Panc1 (cell line): ENCODE results near the gene GDI1. TPM values are rescaled to one million over a fixed set of nuclear protein-coding genes. Genes with fewer than 3 reads are reported as not detected.

Experiments
- ATAC-seq: fragments of 200-7000 bp; cut with Tn5 transposase; 2 replicates; pipeline ENCODE4 v1.9.1; 2020; ENCODE audit warnings: mild to moderate bottlenecking, moderate library complexity
- BruUV-seq: library from RNA; stranded (reverse); fragments of 400-500 nt; replicated peaks from 2 replicates; lab custom pipeline; 2021; lab: Mats Ljungman, UMichigan
- CTCF ChIA-PET: fragments of 300-600 bp; sonication (Branson Sonifier 250); formaldehyde crosslinking; loops from one replicate; lab custom pipeline; 2022; ENCODE audit warnings: antibody characterized with exemption; lab: Charles Lee
- POLR2A ChIA-PET: fragments of 300-600 bp; sonication (Branson Sonifier 250); formaldehyde crosslinking; loops from one replicate; lab custom pipeline; 2022; ENCODE audit warnings: antibody characterized with exemption; lab: Charles Lee
- DNase-seq: peaks from one replicate; pipeline ENCODE4 v3.0.0-alpha.2; 2010; ENCODE audit warnings: low read depth, low spot score
- H3K27ac ChIP-seq: 2 replicates; pipeline ENCODE4 v1.5.1; 2011; ENCODE audit warnings: mild to moderate bottlenecking, low read length, inconsistent platforms
- H3K27me3 ChIP-seq: fragments of 200-500 bp; sonication (Bioruptor generic); 2 replicates; pipeline ENCODE4 v1.6.0; 2014; ENCODE audit warnings: low read length, inconsistent platforms; ENCODE audit not compliant: control insufficient read depth, insufficient read depth
- H3K36me3 ChIP-seq: fragments of 200-500 bp; sonication (Bioruptor generic); 2 replicates; pipeline ENCODE4 v1.5.1; 2014; ENCODE audit warnings: inconsistent platforms, mild to moderate bottlenecking, low read length, moderate library complexity; ENCODE audit not compliant: control insufficient read depth, insufficient read depth
- H3K4me1 ChIP-seq: 2 replicates; pipeline ENCODE4 v1.5.1; 2011; ENCODE audit warnings: inconsistent platforms, mild to moderate bottlenecking, low read length, moderate library complexity; ENCODE audit not compliant: control insufficient read depth, insufficient read depth
- H3K4me3 ChIP-seq, 2 experiments: 2 replicates each; pipeline ENCODE4 v1.5.1; 2011 to 2012; ENCODE audit warnings: low read depth in 2 of 2, low read length in 2 of 2, mild to moderate bottlenecking in 2 of 2, inconsistent platforms in 1 of 2, moderate library complexity in 1 of 2
- H3K9me3 ChIP-seq: fragments of 200-500 bp; sonication (Bioruptor generic); 2 replicates; pipeline ENCODE4 v1.5.1; 2014; ENCODE audit warnings: low read depth, mild to moderate bottlenecking, inconsistent platforms, low read length, moderate library complexity; ENCODE audit not compliant: control insufficient read depth, insufficient read depth
- POLR2AphosphoS5 ChIP-seq: IDR thresholded peaks from 2 replicates; pipeline ENCODE4 v1.6.1; 2012; ENCODE audit warnings: mild to moderate bottlenecking, low read depth, low read length, moderate library complexity
- SIN3A ChIP-seq: IDR thresholded peaks from 2 replicates; pipeline ENCODE4 v1.6.1; 2012; ENCODE audit warnings: low read depth, mild to moderate bottlenecking, low read length, moderate library complexity, borderline replicate concordance; ENCODE audit not compliant: insufficient read depth
- TCF7L2 ChIP-seq: IDR thresholded peaks from 2 replicates; pipeline ENCODE4 v1.6.1; 2011; ENCODE audit warnings: mild to moderate bottlenecking, low read depth, low read length, inconsistent platforms
- in situ Hi-C: cut with HindIII; loops from 2 replicates; pipeline ENCODE4 v1.10.0; 2016; ENCODE audit warnings: low sequenced_read_pairs, low pct_unique_long_range_greater_than_20kb
- intact Hi-C: fragments of 100-400 bp; cut with micrococcal nuclease; formaldehyde crosslinking; loops from one replicate; pipeline ENCODE4 v1.10.0; 2022; ENCODE audit not compliant: unreplicated experiment
- total RNA-seq: library from RNA; stranded (reverse); gene quantifications from one replicate; pipeline ENCODE4 v1.2.1, GENCODE V29; 2021; ENCODE audit not compliant: unreplicated experiment
- TF ChIP-seq, protein P1 (sequence below): fragments of 450-650 bp; IDR thresholded peaks from 2 replicates; pipeline ENCODE4 v1.5.1; 2017; ENCODE audit warnings: mild to moderate bottlenecking
- TF ChIP-seq, protein P2 (sequence below), 2 experiments: IDR thresholded peaks; 2 replicates each; pipeline ENCODE4 v1.6.1; 2011 to 2012; ENCODE audit warnings: low read depth in 2 of 2, control low read depth in 1 of 2, low read length in 1 of 2, mild to moderate bottlenecking in 1 of 2, moderate library complexity in 1 of 2; ENCODE audit not compliant: insufficient read depth in 1 of 2

Gene GDI1
- total RNA-seq, 1 experiment from 2014 or later: 317 TPM

DNA sequence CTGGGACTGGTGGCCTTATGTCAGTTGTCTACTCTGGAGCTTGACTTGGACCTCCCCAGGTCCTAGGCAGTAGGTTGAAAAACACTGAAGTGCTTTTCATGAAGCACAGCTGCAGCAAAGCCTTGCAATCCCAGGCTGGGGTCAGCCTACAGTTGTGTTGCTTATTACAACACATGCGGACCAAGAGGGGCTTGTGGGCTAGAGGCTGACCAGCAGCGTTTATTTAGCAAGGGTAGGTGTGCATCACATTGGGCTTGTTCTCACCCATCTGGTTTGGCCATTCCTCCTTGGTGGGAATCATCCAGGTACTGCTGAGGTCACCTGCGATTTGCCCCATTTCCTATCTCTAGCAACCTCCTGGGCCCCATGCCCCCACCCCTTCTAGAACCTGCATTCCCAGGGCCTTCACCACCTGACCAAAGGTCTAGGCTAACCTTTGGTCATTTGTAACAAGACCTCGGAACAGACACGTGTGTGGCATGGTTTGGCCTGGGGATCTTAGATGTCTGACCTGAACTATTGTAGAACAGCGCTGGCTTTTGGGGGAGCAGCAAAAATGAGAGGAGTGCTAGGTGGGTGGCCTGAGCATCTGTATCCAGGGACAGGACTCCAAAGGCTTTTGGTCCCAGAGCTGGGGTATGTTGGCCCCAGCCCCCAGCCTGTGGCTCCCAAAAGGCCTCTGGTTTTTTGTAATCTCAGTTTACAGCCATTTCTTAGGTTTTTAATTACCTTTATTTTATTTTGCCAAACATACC lies 35.7 kb upstream of the GDI1 start:
- no peaks in the 10 kb centered on the region for H3K9me3 ChIP-seq
- intact Hi-C loops (no loop called here), in situ Hi-C loops (no loop called here)
- ATAC-seq (peak; percentile 4), DNase-seq (no peak)
- H3K4me1 ChIP-seq: peaks cover 29% of the 10 kb centered on the region
- TF ChIP-seq, protein P1, sequence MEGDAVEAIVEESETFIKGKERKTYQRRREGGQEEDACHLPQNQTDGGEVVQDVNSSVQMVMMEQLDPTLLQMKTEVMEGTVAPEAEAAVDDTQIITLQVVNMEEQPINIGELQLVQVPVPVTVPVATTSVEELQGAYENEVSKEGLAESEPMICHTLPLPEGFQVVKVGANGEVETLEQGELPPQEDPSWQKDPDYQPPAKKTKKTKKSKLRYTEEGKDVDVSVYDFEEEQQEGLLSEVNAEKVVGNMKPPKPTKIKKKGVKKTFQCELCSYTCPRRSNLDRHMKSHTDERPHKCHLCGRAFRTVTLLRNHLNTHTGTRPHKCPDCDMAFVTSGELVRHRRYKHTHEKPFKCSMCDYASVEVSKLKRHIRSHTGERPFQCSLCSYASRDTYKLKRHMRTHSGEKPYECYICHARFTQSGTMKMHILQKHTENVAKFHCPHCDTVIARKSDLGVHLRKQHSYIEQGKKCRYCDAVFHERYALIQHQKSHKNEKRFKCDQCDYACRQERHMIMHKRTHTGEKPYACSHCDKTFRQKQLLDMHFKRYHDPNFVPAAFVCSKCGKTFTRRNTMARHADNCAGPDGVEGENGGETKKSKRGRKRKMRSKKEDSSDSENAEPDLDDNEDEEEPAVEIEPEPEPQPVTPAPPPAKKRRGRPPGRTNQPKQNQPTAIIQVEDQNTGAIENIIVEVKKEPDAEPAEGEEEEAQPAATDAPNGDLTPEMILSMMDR: no peak
- TF ChIP-seq SIN3A (peak; percentile 53; the same call in 1 of the 2 replicates), POLR2AphosphoS5 (peak; percentile 99)
- H3K27ac ChIP-seq: peak overlapping the region; percentile 64
- H3K27me3 ChIP-seq: no peaks in the 10 kb centered on the region
- ChIA-PET CTCF (no interaction called here), POLR2A (interaction anchor here (0.5 kb wide), 1 partner anchor 74 kb away, joined by 4 read pairs; no protein-coding TSS in a partner anchor)
- no TSS peak for BruUV-seq
- no peak overlapping the region for H3K4me3 ChIP-seq
- H3K36me3 ChIP-seq: peaks cover 10% of the 10 kb centered on the region

DNA sequence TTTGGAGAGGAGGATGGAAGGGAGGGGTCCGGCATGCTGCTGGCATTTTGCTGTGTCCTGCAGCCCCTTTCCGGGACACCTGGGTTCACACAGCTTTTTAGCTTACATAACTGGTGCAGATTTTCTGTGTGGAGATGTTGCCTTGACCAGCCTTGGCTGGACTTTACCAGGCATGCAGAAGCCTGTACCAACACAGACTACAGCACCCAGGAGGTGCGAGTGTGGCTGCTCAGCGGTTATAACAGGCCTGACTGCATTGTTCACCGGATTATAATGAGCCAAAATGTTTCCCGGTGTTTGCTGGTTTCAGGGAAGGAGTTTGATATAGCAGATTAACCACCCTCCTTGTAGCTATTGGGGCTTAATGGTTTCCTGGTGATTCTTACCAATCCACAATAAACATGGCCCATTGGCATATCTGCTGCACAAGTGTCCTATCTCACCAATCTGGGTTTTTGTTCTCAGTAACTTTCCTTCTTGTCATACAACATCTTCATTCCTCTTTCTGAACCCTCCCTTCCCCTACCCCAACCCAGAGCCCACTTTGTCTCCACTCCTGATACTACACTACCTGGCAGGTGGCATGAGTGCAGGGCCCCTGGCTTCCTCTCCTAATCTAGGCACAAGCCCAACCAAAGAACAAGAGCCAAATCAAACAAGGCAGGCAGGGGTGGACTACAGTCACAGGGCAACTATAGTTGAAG lies 34.9 kb upstream of the GDI1 start:
- Histone ChIP-seq H3K9me3 (no peaks in the 10 kb centered on the region), H3K4me3 (no peak overlapping the region), H3K36me3 (peaks cover 10% of the 10 kb centered on the region), H3K4me1 (peaks cover 29% of the 10 kb centered on the region), H3K27me3 (no peaks in the 10 kb centered on the region), H3K27ac (peak overlapping the region; percentile 64)
- intact Hi-C loops: no loop called here
- in situ Hi-C loops: no loop called here
- ATAC-seq: peak; percentile 13; the same call in 1 of the 2 replicates
- POLR2A ChIA-PET: interaction anchor here (0.5 kb wide), 1 partner anchor 73 kb away, joined by 4 read pairs; no protein-coding TSS in a partner anchor
- TF ChIP-seq SIN3A (0 out of 2 replicates have a peak, but pooled peaks have one; percentile 29), TCF7L2 (no peak)
- TF ChIP-seq, protein P1: no peak
- BruUV-seq: TSS peak; percentile 87
- no peak for DNase-seq
- CTCF ChIA-PET: interaction anchor here (0.7 kb wide), 1 partner anchor 585 kb away, joined by 3 read pairs; no protein-coding TSS in a partner anchor

DNA sequence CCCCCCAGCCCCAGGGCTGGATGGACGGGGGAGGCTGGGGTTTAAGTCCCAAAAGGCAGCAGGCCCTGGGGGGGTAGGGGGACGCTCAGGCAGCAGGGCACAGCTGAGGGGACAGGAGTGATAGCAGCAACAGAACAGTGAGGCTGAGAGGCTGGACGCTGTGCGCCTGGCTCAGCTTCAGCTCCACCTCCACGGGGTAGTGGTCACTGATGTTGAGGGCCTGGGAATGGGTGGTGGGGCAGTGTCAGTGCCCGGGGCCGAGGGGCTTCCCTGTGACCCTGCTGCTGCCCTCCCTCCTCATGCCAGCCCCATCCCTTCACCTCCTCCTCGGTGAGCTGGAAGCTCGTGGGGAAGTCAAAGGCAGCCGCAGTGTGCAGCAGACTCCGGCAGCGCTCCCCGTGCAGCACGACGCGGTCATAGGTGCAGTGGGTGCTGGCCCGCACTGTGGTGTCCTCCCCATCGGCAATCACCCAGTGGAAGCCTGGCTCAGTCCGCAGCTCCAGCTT lies 34.3 kb upstream of the GDI1 start:
- Histone ChIP-seq H3K4me3 (no peak overlapping the region), H3K36me3 (peaks cover 10% of the 10 kb centered on the region), H3K27me3 (no peaks in the 10 kb centered on the region), H3K4me1 (peaks cover 29% of the 10 kb centered on the region), H3K27ac (peak overlapping the region; percentile 64; the same call in 1 of the 2 replicates), H3K9me3 (no peaks in the 10 kb centered on the region)
- TF ChIP-seq, protein P2, sequence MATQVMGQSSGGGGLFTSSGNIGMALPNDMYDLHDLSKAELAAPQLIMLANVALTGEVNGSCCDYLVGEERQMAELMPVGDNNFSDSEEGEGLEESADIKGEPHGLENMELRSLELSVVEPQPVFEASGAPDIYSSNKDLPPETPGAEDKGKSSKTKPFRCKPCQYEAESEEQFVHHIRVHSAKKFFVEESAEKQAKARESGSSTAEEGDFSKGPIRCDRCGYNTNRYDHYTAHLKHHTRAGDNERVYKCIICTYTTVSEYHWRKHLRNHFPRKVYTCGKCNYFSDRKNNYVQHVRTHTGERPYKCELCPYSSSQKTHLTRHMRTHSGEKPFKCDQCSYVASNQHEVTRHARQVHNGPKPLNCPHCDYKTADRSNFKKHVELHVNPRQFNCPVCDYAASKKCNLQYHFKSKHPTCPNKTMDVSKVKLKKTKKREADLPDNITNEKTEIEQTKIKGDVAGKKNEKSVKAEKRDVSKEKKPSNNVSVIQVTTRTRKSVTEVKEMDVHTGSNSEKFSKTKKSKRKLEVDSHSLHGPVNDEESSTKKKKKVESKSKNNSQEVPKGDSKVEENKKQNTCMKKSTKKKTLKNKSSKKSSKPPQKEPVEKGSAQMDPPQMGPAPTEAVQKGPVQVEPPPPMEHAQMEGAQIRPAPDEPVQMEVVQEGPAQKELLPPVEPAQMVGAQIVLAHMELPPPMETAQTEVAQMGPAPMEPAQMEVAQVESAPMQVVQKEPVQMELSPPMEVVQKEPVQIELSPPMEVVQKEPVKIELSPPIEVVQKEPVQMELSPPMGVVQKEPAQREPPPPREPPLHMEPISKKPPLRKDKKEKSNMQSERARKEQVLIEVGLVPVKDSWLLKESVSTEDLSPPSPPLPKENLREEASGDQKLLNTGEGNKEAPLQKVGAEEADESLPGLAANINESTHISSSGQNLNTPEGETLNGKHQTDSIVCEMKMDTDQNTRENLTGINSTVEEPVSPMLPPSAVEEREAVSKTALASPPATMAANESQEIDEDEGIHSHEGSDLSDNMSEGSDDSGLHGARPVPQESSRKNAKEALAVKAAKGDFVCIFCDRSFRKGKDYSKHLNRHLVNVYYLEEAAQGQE (IDR thresholded peaks at IDR 0.05; ENCODE audit: insufficient read depth in 1 of 2, low read depth in 2 of 2, low read length in 1 of 2): no peak
- no peak for TF ChIP-seq TCF7L2
- no peak for TF ChIP-seq POLR2AphosphoS5
- TF ChIP-seq, protein P1: no peak
- TF ChIP-seq SIN3A: no peak
- DNase-seq (no peak), ATAC-seq (peak; percentile 6; the same call in 1 of the 2 replicates)
- ChIA-PET CTCF (no interaction called here), POLR2A (no interaction called here)
- BruUV-seq: no TSS peak
- intact Hi-C loops: no loop called here
- in situ Hi-C loops: no loop called here
